Mononuclear cell (primary cell): ENCODE measurements around the gene TOX2. TPM values are rescaled to one million over a fixed set of nuclear protein-coding genes. Genes with fewer than 3 reads are reported as not detected.

Source experiments
- H3K27me3 ChIP-seq: 2 replicates; pipeline ENCODE4 v1.6.0; 2011; ENCODE audit warnings: low read length, control low read depth; ENCODE audit not compliant: insufficient read depth
- H3K4me1 ChIP-seq: 2 replicates; pipeline ENCODE4 v1.5.1; 2011; ENCODE audit warnings: mild to moderate bottlenecking, low read length, control low read depth; ENCODE audit not compliant: insufficient read depth
- H3K4me3 ChIP-seq: 2 replicates; pipeline ENCODE4 v1.5.1; 2011; ENCODE audit warnings: mild to moderate bottlenecking, low read length, moderate library complexity
- H3K9me3 ChIP-seq: 2 replicates; pipeline ENCODE4 v1.5.1; 2011; ENCODE audit warnings: low read depth, mild to moderate bottlenecking, control low read depth, low read length
- total RNA-seq: library from RNA; depleted of rRNA; stranded (reverse); fragments of >200 nt; gene quantifications from one replicate; pipeline ENCODE4 v1.2.3, GENCODE V29; 2012

The TOX2 gene
- total RNA-seq, 1 donor, result 0.21 TPM

GRCh38 chr20:44102582-44102981 is 187.9 kb downstream of the TOX2 start:
- Histone ChIP-seq H3K4me3 (no peak overlapping the region), H3K4me1 (no peaks in the 10 kb centered on the region), H3K27me3 (peaks cover 17% of the 10 kb centered on the region), H3K9me3 (peaks cover 3% of the 10 kb centered on the region)

- peaks cover 17% of the 10 kb centered on the region for H3K27me3 ChIP-seq
- no peak overlapping the region for H3K4me3 ChIP-seq
- H3K4me1 ChIP-seq, result no peaks in the 10 kb centered on the region
- peaks cover 10% of the 10 kb centered on the region for H3K9me3 ChIP-seq
Observed at GRCh38 chr20:44104798-44105517, 190.3 kb downstream of the TOX2 start.

GRCh38 chr20:44106615-44107014 is 192.0 kb downstream of the TOX2 start:
- no peaks in the 10 kb centered on the region for H3K4me1 ChIP-seq
- peaks cover 10% of the 10 kb centered on the region for H3K9me3 ChIP-seq
- H3K4me3 ChIP-seq, result no peak overlapping the region
- peaks cover 17% of the 10 kb centered on the region for H3K27me3 ChIP-seq

GRCh38 chr20:44109951-44110361 is 195.3 kb downstream of the TOX2 start:
- no peaks in the 10 kb centered on the region for H3K4me1 ChIP-seq
- H3K4me3 ChIP-seq, result no peak overlapping the region
- peaks cover 10% of the 10 kb centered on the region for H3K9me3 ChIP-seq
- peaks cover 2% of the 10 kb centered on the region for H3K27me3 ChIP-seq

GRCh38 chr20:44110816-44111568 is 196.3 kb downstream of the TOX2 start:
- no peaks in the 10 kb centered on the region for H3K4me1 ChIP-seq
- peaks cover 10% of the 10 kb centered on the region for H3K9me3 ChIP-seq
- no peaks in the 10 kb centered on the region for H3K27me3 ChIP-seq
- H3K4me3 ChIP-seq, result no peak overlapping the region

- H3K27me3 ChIP-seq, result peaks cover 5% of the 10 kb centered on the region
Observed at GRCh38 chr20:44111712-44112335, 197.2 kb downstream of the TOX2 start.

GRCh38 chr20:44112456-44112855 is 197.8 kb downstream of the TOX2 start:
- H3K4me3 ChIP-seq, result no peak overlapping the region
- peaks cover 9% of the 10 kb centered on the region for H3K9me3 ChIP-seq
- no peaks in the 10 kb centered on the region for H3K4me1 ChIP-seq
- peaks cover 5% of the 10 kb centered on the region for H3K27me3 ChIP-seq

More at GRCh38 chr20:44111712-44112335, 197.2 kb downstream of the TOX2 start:
- H3K4me3 ChIP-seq, result no peak overlapping the region
- H3K9me3 ChIP-seq, result peaks cover 10% of the 10 kb centered on the region
- H3K4me1 ChIP-seq, result no peaks in the 10 kb centered on the region

GRCh38 chr20:44112889-44113617 is 198.4 kb downstream of the TOX2 start:
- Histone ChIP-seq H3K9me3 (peaks cover 3% of the 10 kb centered on the region), H3K4me1 (no peaks in the 10 kb centered on the region), H3K27me3 (peaks cover 5% of the 10 kb centered on the region), H3K4me3 (no peak overlapping the region)

- no peaks in the 10 kb centered on the region for H3K4me1 ChIP-seq
- H3K4me3 ChIP-seq, result no peak overlapping the region
- peaks cover 5% of the 10 kb centered on the region for H3K27me3 ChIP-seq
- H3K9me3 ChIP-seq, result no peaks in the 10 kb centered on the region
Observed at GRCh38 chr20:44113618-44114376, 199.1 kb downstream of the TOX2 start.

GRCh38 chr20:44115181-44115580 is 200.5 kb downstream of the TOX2 start:
- H3K9me3 ChIP-seq, result no peaks in the 10 kb centered on the region
- peaks cover 5% of the 10 kb centered on the region for H3K27me3 ChIP-seq
- H3K4me1 ChIP-seq, result no peaks in the 10 kb centered on the region
- H3K4me3 ChIP-seq, result no peak overlapping the region

GRCh38 chr20:44115762-44116644 is 201.4 kb downstream of the TOX2 start:
- Histone ChIP-seq H3K9me3 (no peaks in the 10 kb centered on the region), H3K4me3 (no peak overlapping the region), H3K27me3 (peaks cover 5% of the 10 kb centered on the region), H3K4me1 (no peaks in the 10 kb centered on the region)

- no peaks in the 10 kb centered on the region for H3K9me3 ChIP-seq
- H3K4me1 ChIP-seq, result no peaks in the 10 kb centered on the region
- no peak overlapping the region for H3K4me3 ChIP-seq
- H3K27me3 ChIP-seq, result peaks cover 5% of the 10 kb centered on the region
Observed at GRCh38 chr20:44117296-44118184, 202.9 kb downstream of the TOX2 start.
